ENCODE results near the gene RASA3.

The RASA3 gene

GRCh38 chr13:113946409-113947181, 185.8 kb downstream of the RASA3 start:
- no peak for DNase-seq

GRCh38 chr13:113945857-113946408, 186.5 kb downstream of the RASA3 start:
- no peak for DNase-seq

GRCh38 chr13:113943821-113944565, 188.4 kb downstream of the RASA3 start:
- DNase-seq: no peak

- DNase-seq: no peak
These were observed 189.8 kb downstream of the RASA3 start for GRCh38 chr13:113942591-113943103.

- DNase-seq: no peak
These were observed 190.7 kb downstream of the RASA3 start for GRCh38 chr13:113941571-113942191.

GRCh38 chr13:113939944-113940297, 192.5 kb downstream of the RASA3 start:
- DNase-seq: no peak

- no peak for DNase-seq
These were observed 193.1 kb downstream of the RASA3 start for GRCh38 chr13:113939129-113939943.

GRCh38 chr13:113938716-113939115, 193.7 kb downstream of the RASA3 start:
- no peak for DNase-seq

GRCh38 chr13:113938246-113938645, 194.2 kb downstream of the RASA3 start:
- DNase-seq: no peak

- no peak for DNase-seq
These were observed 194.8 kb downstream of the RASA3 start for GRCh38 chr13:113937527-113938180.

GRCh38 chr13:113937073-113937472, 195.3 kb downstream of the RASA3 start:
- DNase-seq: no peak

GRCh38 chr13:113936166-113936965, 196.1 kb downstream of the RASA3 start:
- no peak for DNase-seq

GRCh38 chr13:113935001-113935844, 197.2 kb downstream of the RASA3 start:
- no peak for DNase-seq

GRCh38 chr13:113934576-113934975, 197.8 kb downstream of the RASA3 start:
- DNase-seq: no peak

GRCh38 chr13:113933901-113934300, 198.5 kb downstream of the RASA3 start:
- no peak for DNase-seq

GRCh38 chr13:113931841-113932459, 200.5 kb downstream of the RASA3 start:
- no peak for DNase-seq

- peak; percentile 39 to 56 for DNase-seq
These were observed 201.5 kb downstream of the RASA3 start for GRCh38 chr13:113930671-113931637.

Measured in stimulated activated CD4-positive, alpha-beta T cell treated with anti-CD3 and anti-CD28 coated beads, Interleukin-2, amount 100 ng/mL, for 24 hours (primary cell).